Muscle of leg (tissue), 11 donors: ENCODE data around the gene ALG2. TPM values are rescaled to one million over a fixed set of nuclear protein-coding genes. Genes with fewer than 3 reads are reported as not detected.
A peak's percentile ranks its signal among the peaks of the same experiment; 100 is the strongest.

ENCODE experiments used
- DNase-seq: peaks from one replicate; pipeline ENCODE4 v3.0.0; 2013
- H3K27ac ChIP-seq: one replicate; pipeline ENCODE4 v1.5.1; 2013; ENCODE audit warnings: mild to moderate bottlenecking, low read length, control low read depth
- H3K27me3 ChIP-seq: one replicate; pipeline ENCODE4 v1.6.1; 2013; ENCODE audit warnings: low read length; ENCODE audit not compliant: control insufficient read depth, insufficient read depth
- H3K36me3 ChIP-seq: one replicate; pipeline ENCODE4 v1.6.1; 2013; ENCODE audit warnings: low read length; ENCODE audit not compliant: control insufficient read depth, insufficient read depth
- H3K4me1 ChIP-seq: one replicate; pipeline ENCODE4 v1.6.1; 2013; ENCODE audit warnings: low read length; ENCODE audit not compliant: control insufficient read depth, insufficient read depth
- H3K4me3 ChIP-seq: one replicate; pipeline ENCODE4 v1.5.1; 2013; ENCODE audit warnings: low read length, control low read depth
- H3K9me3 ChIP-seq: replicated peaks from 2 replicates; pipeline ENCODE4 v1.6.1; 2013; ENCODE audit warnings: low read depth, low read length; ENCODE audit not compliant: control insufficient read depth
- WGBS: methylation state at CpG from one replicate; pipeline ENCODE4 v1.1.5; 2013; ENCODE audit warnings: missing lambda C conversion rate; ENCODE audit not compliant: insufficient coverage; 5-methylcytosine and 5-hydroxymethylcytosine counted together
- polyA plus RNA-seq, 8 donors: library from polyadenylated mRNA; unstranded; fragments of 120-200 nt; gene quantifications; one replicate each; pipeline versions ENCODE4 v1.2.1 to v1.2.3, GENCODE V29; 2013; ENCODE audit warnings: inconsistent platforms in 1 of 8, low replicate concordance in 1 of 8; ENCODE audit not compliant: insufficient read length in 8 of 8, insufficient read depth in 1 of 8
- total RNA-seq: library from RNA; stranded (reverse); fragments of 120-200 nt; gene quantifications from one replicate; pipeline ENCODE4 v1.2.4, GENCODE V29; 2013

The ALG2 gene
- total and polyA plus RNA-seq, 9 donors: 17.3 to 22.5 (median 19.6) TPM

DNA sequence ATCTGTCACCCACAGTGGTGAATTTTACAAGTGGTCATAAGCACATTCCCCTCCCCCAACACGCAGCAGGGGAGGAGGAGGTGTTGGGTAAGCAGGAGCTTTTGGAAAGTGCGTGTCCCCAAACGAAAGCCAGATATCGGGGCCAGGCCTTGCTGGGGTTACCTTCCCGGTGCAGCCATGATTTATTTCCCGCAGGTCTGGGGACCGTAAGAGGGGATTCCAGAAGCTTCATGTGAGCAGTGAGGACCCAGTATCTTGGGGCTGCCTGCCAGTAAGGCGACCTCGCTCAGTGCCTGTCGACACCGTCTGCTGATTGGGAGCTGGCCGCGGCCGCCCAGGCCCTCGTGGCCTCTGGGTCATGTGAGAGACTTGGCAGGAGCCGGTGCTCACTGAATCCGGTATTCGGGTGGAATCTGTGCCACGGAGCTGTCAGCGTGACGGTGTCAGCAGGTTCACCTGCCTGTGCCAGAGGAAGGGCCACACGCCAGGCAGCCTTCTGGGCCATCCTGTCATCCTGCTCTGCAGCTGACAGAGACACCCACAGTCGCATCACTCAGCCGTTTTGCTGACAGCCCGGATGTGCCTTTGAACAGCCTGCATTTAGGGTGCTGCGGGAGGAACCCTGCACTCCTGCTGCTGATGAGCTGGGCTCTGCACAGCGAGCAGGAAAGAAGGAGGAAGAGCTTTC, 37.6 kb upstream of the ALG2 start:
- Histone ChIP-seq H3K27me3 (no peaks in the 10 kb centered on the region), H3K9me3 (no peaks in the 10 kb centered on the region), H3K27ac (peak overlapping the region; percentile 87), H3K36me3 (no peaks in the 10 kb centered on the region), H3K4me3 (peak overlapping the region; percentile 36), H3K4me1 (peaks cover 33% of the 10 kb centered on the region)
- DNase-seq: peak; percentile 84
- 5% methylated on average over 23 of the region's 27 CpGs for WGBS

DNA sequence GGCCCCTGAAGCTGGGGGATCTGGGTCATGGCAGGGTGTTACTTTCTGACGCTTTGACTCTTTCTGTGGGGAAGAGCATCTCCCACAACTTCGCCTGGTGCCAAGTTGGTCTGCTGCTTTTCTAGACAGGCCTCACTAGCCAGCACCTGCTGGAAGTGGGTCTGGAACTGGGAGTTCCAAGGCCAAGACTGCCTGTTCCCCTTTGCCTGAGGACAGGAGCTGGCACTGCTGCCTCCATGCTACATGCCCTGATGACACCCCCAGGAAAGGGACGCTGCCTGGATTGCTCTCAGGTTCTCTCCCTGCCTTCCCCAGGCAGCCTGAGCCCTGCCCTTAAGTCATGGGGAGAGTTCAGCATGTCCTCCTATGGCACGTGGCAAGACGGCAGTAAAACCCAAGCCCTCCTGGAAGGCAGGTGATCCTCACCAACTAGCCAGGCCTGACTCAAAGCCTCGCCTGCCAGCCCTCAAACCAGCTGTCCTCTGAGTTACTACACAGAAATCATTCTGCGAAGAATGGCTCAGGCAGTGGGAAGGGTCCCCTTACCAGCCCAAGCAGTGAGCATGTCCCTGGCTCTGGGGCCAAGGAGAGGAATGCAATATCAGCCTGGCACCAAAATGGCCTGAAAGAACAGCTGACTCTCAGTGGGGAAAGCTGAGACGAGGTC, 36.1 kb upstream of the ALG2 start:
- 72% methylated on average over 7 of the region's 8 CpGs for WGBS
- H3K27ac ChIP-seq: peak overlapping the region; percentile 87

DNA sequence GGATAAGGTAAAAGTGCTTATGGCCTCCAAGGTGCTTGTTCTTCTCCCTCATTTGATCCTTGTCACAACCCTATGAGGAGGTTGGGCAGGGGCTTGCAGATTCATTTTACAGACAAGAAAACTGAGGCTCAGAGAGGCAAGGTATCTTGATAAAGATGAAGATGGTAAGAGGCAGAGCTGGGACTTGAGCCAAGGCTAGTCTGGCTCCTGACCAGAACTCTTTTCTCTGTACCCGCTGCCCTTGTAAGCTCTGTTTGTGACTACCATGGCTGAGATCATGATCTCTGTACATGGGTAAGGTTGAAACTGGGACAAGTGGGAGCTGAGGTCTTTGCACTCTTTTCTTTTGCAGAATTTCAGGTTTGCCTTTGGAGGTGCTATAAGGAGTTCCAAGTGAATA, 33.9 kb upstream of the ALG2 start:
- peaks cover 33% of the 10 kb centered on the region for H3K4me1 ChIP-seq
- no peaks in the 10 kb centered on the region for H3K27me3 ChIP-seq
- WGBS: no CpG with 5 or more reads among the region's 1 CpG
- DNase-seq: no peak
- no peak overlapping the region for H3K4me3 ChIP-seq
- H3K9me3 ChIP-seq: no peaks in the 10 kb centered on the region
- H3K27ac ChIP-seq: no peak overlapping the region
- no peaks in the 10 kb centered on the region for H3K36me3 ChIP-seq

More for the DNA sequence above, 36.1 kb upstream of the ALG2 start:
- Histone ChIP-seq H3K4me3 (no peak overlapping the region), H3K27me3 (no peaks in the 10 kb centered on the region), H3K4me1 (peaks cover 33% of the 10 kb centered on the region), H3K9me3 (no peaks in the 10 kb centered on the region), H3K36me3 (no peaks in the 10 kb centered on the region)
- DNase-seq: peak; percentile 76

DNA sequence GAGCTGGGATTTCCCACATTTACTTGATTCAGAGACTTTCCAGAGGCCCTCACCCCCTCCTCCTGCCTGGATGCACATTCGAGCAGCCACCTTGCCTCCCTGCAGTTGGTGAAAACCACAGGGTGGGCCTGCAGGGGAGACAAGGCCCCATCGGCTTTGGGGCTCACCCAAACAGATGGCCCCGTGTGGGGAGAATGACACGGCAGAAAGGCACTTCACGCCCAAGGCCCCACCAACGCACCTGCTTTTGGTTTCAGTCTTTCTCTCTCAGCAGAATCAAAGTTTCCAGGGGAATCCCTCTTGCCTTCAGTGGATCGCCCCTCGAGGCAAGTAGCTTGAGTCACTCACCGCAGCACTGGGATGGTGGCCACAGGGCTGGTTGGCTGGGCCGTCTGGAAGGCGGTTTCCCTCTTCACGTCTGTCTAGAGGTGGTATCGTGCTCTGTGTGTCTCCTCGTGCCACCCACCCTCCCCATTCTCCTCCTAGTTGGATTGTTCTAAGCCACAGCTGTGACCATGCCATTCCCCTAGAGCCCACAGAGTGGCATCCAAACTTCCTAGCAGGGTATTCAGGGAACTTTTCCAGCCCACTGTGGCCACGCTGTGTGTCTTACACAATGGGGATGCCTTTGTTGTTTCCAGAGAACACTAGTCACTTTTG, 32.2 kb upstream of the ALG2 start:
- Histone ChIP-seq H3K36me3 (no peaks in the 10 kb centered on the region), H3K27me3 (no peaks in the 10 kb centered on the region), H3K27ac (no peak overlapping the region), H3K4me3 (no peak overlapping the region), H3K9me3 (no peaks in the 10 kb centered on the region), H3K4me1 (peaks cover 23% of the 10 kb centered on the region)
- WGBS: 74% methylated on average over 10 of the region's 15 CpGs
- DNase-seq: no peak

DNA sequence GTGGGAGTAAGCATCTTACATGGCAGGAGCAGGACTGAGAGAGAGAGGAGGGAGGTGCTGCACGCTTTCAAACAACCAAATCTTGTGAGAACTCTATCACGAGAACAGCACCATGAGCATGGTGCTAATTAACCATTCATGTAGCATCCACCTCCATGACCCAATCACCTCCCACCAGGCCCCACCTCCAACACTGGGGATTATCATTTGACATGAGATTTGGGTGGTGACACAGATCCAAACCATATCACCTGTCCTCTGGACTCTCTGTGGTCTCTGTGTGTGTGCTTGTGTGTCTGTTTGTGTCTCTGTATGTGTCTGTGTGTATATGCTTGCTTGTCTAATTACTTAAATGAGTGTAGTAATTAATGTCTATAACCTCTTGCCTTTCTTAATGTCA, 31.4 kb upstream of the ALG2 start:
- Histone ChIP-seq H3K4me1 (peaks cover 16% of the 10 kb centered on the region), H3K27ac (no peak overlapping the region), H3K36me3 (no peaks in the 10 kb centered on the region), H3K4me3 (no peak overlapping the region), H3K27me3 (no peaks in the 10 kb centered on the region), H3K9me3 (no peaks in the 10 kb centered on the region)
- no CpG with 5 or more reads among the region's 2 CpGs for WGBS
- no peak for DNase-seq

DNA sequence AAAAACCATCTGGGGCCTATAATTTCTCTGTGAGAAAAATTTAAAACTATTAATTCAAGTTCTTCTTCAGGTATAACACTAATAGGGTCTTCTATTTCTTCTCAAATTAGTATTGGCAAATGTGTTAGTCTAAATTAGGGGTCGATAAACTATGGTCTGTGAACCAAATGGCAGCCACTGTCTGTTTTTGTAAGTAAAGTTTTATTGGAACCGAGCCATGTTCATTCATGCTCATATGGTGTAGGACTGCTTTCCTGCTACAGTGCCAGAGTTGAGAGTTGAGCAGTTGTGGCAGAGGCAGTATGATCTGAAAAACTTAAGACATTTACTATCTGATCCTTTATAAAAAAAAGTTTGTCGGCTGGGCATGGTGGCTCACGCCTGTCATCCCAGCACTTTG, 29.4 kb upstream of the ALG2 start:
- Histone ChIP-seq H3K27ac (no peak overlapping the region), H3K4me1 (peaks cover 6% of the 10 kb centered on the region), H3K9me3 (no peaks in the 10 kb centered on the region), H3K27me3 (no peaks in the 10 kb centered on the region), H3K36me3 (no peaks in the 10 kb centered on the region), H3K4me3 (no peak overlapping the region)
- 71% methylated on average over 1 of the region's 4 CpGs for WGBS
- DNase-seq: peak; percentile 13

DNA sequence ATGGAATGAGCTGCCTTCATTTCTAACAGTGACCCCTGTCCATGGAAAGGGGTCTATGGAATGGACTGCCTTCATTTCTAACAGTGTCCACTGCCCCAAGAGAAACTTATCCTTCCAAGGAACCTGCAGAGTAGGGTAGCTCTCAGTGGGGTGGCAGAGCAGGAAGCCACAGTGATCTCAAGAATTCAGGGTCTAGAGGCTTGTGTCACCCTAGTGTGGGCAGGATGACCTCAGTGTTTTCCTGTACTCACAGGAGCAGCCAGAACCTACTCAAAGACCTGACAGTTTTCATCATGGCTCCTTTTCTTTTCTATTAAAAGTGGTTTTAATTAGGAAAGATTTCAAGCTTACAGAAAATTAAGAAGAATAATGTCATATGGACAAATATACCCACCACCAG, 27.9 kb upstream of the ALG2 start:
- no peaks in the 10 kb centered on the region for H3K9me3 ChIP-seq
- no peak overlapping the region for H3K27ac ChIP-seq
- H3K27me3 ChIP-seq: no peaks in the 10 kb centered on the region
- no peak overlapping the region for H3K4me3 ChIP-seq
- no peaks in the 10 kb centered on the region for H3K4me1 ChIP-seq
- no peak for DNase-seq
- H3K36me3 ChIP-seq: no peaks in the 10 kb centered on the region

- no peak overlapping the region for H3K27ac ChIP-seq
- no peaks in the 10 kb centered on the region for H3K27me3 ChIP-seq
- H3K9me3 ChIP-seq: no peaks in the 10 kb centered on the region
- no peak for DNase-seq
- H3K4me3 ChIP-seq: no peak overlapping the region
- H3K36me3 ChIP-seq: no peaks in the 10 kb centered on the region
- H3K4me1 ChIP-seq: no peaks in the 10 kb centered on the region
- 80% methylated on average over 1 of the region's 3 CpGs for WGBS
Measured at GRCh38 chr9:99244344-99245260, 22.9 kb upstream of the ALG2 start.

- no CpG with 5 or more reads among the region's 7 CpGs for WGBS
Measured at GRCh38 chr9:99241106-99241505, 19.4 kb upstream of the ALG2 start.

More at GRCh38 chr9:99241106-99241505, 19.4 kb upstream of the ALG2 start:
- Histone ChIP-seq H3K4me3 (no peak overlapping the region), H3K9me3 (no peaks in the 10 kb centered on the region), H3K4me1 (no peaks in the 10 kb centered on the region), H3K27me3 (no peaks in the 10 kb centered on the region), H3K27ac (no peak overlapping the region), H3K36me3 (peaks cover 4% of the 10 kb centered on the region)
- DNase-seq: no peak
